Stimulated activated CD4-positive, alpha-beta T cell treated with anti-CD3 and anti-CD28 coated beads, Interleukin-1b, Interleukin-23, amount 100 ng/mL, for 1 hour (primary cell): ENCODE measurements around the gene STX12.
"Not testable (repeated sequence)": the region's sequence is repeated elsewhere in the genome, so short reads cannot be mapped to it uniquely, and the experiment has no call there.

Experiments
- DNase-seq, 2 donors: peaks; one replicate each; pipeline ENCODE4 v3.0.0-alpha.2; 2020; ENCODE audit warnings: low read depth in 2 of 2

Gene STX12

DNA sequence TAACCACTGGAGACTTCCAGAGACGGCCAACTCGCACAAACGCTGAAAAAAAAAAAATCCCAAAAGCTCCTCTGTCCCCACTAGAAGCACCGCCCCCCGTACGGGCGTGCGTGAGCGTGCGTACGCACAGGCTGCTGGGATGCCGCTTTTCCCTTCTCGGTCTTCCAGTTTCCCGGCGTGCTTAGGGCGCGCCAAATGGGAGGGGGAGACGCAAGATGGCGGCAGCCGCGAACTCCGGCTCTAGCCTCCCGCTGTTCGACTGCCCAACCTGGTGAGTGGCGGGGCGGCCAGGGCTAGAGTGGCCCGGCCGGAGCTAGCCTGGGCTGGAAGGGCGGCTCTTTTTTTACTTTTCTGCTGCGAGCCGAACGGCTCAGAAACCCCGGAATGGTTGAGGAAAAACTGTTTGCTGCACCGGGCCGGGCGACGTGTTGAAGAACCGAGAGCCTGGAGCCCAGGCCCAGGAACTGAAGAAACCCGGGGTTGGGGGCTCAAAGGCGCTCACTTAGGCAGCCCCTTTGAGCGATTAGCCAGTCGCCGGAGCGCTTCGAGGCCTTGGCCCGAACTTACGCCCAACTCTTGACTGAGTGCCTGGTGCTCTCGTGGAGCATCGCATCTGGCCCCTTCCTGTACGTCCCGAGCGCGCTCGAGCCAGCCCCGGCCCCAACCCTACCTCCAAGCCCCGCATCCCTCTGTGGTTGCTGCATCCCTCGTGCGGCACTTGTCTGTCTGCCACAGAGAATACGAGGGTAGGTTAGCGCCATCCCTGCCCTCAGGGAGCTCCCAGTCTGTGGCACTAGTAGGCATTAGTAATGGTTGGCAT, 57.8 kb downstream of the STX12 start, which contains the start of gene PPP1R8:
PPP1R8 (plus strand) TSS at position 162 of the 820 bp plus-strand sequence; CDS start at position 216, 54 bp downstream.
- DNase-seq: peak; percentile 69 to 79

DNA sequence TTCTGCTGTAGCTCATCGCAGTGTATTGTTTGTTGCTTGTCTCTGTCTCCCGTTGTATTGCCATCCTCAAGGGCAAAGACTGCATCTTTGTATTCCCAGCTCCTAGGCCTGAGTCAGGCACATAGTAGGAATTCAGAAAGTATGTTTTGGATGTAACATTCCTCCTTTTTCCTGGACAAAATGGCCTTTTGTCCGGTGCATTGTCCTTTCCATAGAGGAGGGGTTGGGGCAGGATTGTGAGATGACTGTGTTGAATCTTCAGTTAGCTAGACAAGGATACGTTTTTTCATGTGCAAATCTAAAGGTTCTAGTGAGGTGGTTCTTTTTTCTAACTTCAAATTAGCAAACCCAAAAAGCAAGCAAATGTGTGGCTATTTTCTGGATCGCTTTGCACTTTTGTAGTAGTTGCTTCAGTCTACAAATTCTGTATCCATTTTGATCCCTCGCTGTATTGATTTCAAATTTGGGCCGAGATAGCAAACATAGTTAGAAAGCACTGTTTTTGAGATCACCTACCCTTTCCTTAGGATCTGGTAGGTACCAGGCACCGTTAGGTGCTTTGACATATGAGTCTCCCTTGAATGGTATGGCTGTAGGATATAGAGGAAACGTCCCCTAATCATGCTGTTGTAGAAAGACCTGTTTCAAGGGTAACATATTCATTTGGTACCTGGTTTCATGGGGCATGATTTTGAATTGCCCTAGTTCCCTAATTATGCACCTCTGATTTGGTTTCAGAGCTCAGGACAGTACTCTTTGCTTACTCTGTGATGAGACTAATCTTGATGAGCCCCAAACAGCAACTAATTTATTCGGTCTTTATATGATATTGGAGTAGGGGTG, 58.8 kb downstream of the STX12 start:
- DNase-seq: no peak

- DNase-seq: no peak
These were observed 59.7 kb downstream of the STX12 start for GRCh38 chr1:27832762-27833161.

- DNase-seq: no peak
These were observed 60.5 kb downstream of the STX12 start for GRCh38 chr1:27833470-27833869.

- no peak for DNase-seq
These were observed 62.0 kb downstream of the STX12 start for GRCh38 chr1:27835046-27835445.

GRCh38 chr1:27835501-27835900, 62.5 kb downstream of the STX12 start:
- no peak for DNase-seq

DNA sequence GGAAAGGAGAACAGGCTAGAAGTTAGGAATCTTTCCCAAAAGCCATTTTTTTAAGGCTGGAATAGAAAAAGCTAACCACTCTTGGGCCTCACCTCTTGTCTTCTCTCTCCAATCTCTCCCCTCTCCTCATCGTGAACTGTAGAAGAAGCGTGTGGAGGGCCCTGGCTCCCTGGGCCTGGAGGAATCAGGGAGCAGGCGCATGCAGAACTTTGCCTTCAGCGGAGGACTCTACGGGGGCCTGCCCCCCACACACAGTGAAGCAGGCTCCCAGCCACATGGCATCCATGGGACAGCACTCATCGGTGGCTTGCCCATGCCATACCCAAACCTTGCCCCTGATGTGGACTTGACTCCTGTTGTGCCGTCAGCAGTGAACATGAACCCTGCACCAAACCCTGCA, 76.9 kb downstream of the STX12 start:
- DNase-seq: no peak

GRCh38 chr1:27855085-27855484, 82.1 kb downstream of the STX12 start:
- no peak for DNase-seq

DNA sequence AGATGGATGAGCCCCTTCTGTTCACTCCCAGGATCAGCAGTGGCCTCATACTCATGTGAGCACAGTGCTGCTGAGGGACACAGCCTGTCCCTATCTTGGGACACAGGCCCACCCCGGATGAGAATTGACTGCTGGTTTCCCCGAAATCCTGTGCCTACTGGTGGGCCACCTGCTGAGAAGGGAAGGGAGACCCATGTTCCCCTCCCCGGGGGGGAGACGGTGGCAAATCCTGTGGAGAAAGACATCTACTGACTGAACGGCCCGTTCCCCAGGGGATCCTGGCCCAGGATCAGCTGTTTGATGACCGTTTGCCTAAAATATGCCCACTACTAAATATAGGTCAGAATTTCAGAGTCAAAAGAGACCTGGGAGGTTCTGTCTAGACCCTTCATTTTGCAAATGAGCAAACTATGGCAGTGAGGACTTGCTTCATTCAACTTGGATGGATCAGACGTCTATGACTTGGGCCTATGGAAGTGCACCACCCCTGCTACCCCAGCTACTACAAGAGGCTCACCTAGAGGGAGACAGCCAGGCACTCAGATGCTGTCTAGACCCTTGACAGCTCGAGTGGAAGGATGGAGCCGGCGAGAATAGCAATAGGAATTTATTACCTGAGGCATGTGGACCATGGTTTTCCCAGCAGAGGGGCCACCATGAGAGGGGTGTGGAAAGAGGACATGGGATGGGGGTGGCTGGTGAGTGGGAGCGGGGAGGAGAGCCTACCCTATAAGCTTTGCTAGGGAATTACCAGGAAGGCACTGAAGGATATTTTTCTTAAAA, 83.7 kb downstream of the STX12 start:
- DNase-seq: no peak

DNA sequence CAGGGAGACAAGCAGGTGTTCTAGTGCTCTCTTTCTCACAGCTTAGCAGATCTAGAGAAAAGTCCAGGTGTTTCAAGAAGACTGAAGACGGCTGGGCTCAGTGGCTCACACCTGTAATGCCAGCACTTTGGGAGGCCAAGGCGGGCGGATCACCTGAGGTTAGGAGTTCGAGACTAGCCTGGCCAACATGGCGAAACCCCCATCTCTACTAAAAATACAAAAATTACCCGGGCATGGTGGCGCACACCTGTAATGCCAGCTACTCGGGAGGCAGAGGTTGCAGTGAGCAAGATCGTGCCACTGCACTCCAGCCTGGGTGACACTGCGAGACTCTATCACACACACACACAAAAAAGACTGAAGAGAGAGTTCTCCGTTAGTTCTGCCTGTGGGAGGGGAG, 84.5 kb downstream of the STX12 start:
- DNase-seq: not testable (repeated sequence)

GRCh38 chr1:27858072-27858948, 85.3 kb downstream of the STX12 start:
- DNase-seq: peak; percentile 68 to 82

DNA sequence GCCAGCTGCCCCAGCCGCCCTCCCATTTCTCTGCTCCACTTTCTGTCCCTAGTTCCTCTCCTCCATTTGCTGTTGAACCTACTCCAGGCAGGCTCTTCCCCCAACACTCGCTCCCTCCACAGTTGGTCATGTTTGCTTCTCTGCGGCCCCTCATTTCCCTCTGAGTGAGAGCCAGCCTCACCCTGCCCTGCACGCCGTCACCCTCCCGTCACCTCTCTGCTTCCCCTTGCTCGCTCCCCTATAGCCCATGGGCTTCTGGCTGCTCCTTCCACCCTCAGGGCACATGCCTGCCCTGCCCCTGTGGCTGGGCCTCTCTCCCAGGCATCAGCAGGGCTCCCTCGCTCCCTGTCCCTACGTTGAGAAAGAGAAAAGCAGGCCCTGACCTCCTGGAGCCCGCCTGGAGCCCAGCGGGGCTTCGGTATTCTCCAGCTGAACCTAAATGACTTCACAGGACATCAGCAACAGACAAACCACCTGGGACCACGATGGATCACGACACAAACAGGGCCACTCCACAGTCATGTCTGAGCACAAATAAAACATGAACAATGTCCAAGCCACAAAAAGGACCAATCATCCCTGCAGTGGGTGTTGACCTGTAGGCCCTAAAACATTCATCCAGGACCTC, 86.0 kb downstream of the STX12 start:
- no peak for DNase-seq

DNA sequence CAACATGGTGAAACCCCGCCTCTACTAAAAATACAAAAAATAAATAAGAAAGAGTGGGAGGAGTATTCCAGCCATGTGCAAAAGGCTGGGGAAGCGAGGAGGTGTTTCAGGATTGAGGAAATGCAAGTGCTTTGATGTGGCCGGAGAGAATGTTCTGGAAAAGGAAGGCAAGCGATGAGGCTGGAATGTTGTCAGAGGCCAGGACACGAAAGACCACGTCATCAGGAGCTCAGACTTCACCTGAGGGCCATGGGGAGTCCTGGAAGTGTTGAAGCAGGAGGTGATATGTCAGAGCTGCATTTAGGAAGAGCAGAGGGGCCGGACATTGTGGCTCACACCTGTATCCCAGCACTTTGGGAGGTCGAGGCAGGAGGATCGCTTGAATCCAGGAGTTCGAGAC, 88.4 kb downstream of the STX12 start:
- no peak for DNase-seq

DNA sequence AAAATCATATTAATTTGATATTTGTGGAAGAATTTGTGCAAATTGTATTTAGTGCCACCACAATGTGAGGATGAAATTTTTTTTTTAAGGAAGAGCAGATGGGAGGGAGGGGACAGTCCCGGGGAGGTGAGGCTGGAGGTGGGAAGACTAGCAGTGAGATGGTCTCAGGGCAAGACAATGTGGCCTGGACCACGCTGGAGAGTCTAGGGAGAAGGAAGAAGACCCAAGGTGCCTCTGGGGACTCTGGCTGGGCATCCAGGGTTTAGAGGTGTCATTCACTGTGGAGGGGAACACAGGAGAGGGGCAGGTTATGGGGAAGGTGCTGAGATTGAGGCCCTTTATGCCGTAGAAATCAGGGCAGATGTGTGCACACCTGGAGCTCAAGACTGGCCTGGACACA, 89.0 kb downstream of the STX12 start:
- no peak for DNase-seq

- DNase-seq: no peak
These were observed 89.9 kb downstream of the STX12 start for GRCh38 chr1:27862671-27863537.

GRCh38 chr1:27863538-27863915, 90.5 kb downstream of the STX12 start:
- no peak for DNase-seq

- DNase-seq: no peak
These were observed 91.4 kb downstream of the STX12 start for GRCh38 chr1:27864264-27864895.

DNA sequence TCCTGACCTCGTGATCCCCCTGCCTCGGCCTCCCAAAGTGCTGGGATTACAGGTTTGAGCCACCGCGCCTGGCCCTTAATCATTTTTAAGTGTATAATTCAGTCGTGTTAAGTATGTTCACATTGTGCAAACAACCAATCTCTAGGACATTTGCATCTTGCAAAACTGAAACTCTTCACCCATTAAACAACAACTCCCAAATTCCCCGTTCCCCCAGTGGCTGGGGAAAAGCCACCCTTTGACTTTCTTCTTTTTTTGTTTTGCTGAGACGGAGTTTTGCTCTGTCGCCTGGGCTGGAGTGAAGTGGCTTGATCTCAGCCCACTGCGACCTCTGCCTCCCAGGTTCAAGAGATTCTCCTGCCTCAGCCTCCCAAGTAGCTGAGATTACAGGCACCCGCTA, 92.8 kb downstream of the STX12 start:
- no peak for DNase-seq

DNA sequence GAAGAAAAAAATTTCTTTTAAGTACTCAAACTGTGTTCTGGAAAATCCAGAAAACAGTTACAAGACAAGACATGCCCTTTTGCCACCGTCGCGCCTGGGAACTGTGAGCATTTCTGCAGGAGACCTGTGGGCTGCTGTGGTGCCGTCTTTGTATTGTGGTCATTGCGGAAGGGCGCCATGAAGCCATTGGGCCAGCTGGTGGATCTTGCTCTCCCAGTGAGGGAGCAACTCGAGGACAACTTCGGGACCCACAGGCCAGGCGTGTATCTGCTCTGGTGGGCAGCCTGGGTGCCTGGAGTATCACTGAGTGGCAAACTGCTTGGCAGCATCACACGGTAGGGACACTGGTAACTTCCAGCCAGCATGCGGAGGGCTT, 95.5 kb downstream of the STX12 start:
- DNase-seq: no peak
